Measurements from ENCODE around the gene TEX26.

The TEX26 gene

DNA sequence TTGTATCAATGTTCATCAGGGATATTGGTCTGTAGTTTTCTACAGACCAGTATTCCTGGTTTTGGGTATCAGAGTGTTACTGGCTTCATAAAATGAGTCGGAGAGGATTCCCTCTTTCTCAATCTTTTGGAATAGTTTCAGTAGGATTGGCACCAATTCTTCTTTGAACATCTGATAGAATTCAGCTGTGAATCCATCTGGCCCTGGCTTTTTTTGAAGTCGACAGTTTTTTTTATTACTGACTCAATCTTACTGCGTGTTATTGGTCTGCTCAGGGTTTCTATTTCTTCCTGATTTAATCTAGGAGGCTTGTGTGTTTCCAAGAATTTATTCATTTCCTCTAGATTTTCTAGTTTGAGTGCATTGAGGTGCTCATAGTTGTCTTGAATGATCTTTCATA, 11.4 kb downstream of the TEX26 start:
- no peak overlapping the region for H3K27ac ChIP-seq (ENCODE audit: extremely low read depth, low read depth, low read length)
- H3K4me3 ChIP-seq (ENCODE audit: low read depth, low read length), result no peak overlapping the region
- H3K4me1 ChIP-seq (ENCODE audit: control insufficient read depth, insufficient read depth, low read length), result no peaks in the 10 kb centered on the region
- H3K36me3 ChIP-seq (ENCODE audit: control insufficient read depth in 2 of 2, insufficient read depth in 1 of 2, low read length in 2 of 2), result no peaks in the 10 kb centered on the region
- ChIA-PET CTCF (no interaction called here), POLR2A (no interaction called here)
- no peaks in the 10 kb centered on the region for H3K9me3 ChIP-seq (ENCODE audit: control insufficient read depth, insufficient read depth, low read depth, low read length)
- no peak for TF ChIP-seq ZNF16 (tag by site-specific recombination; IDR thresholded peaks at IDR 0.05; ENCODE audit: low read depth)
- TF ChIP-seq, protein P1, sequence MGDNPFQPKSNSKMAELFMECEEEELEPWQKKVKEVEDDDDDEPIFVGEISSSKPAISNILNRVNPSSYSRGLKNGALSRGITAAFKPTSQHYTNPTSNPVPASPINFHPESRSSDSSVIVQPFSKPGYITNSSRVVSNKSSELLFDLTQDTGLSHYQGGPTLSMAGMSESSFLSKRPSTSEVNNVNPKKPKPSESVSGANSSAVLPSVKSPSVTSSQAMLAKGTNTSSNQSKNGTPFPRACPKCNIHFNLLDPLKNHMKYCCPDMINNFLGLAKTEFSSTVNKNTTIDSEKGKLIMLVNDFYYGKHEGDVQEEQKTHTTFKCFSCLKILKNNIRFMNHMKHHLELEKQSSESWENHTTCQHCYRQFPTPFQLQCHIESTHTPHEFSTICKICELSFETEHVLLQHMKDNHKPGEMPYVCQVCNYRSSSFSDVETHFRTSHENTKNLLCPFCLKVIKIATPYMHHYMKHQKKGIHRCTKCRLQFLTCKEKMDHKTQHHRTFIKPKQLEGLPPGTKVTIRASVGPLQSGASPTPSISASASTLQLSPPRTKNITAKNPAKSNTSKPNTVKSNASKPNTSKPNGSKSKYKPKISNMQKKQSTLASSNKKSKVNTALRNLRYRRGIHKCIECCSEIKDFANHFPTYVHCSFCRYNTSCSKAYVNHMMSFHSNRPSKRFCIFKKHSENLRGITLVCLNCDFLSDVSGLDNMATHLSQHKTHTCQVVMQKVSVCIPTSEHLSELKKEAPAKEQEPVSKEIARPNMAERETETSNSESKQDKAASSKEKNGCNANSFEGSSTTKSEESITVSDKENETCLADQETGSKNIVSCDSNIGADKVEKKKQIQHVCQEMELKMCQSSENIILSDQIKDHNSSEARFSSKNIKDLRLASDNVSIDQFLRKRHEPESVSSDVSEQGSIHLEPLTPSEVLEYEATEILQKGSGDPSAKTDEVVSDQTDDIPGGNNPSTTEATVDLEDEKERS (tag by site-specific recombination; IDR thresholded peaks at IDR 0.05), result no peak
- TF ChIP-seq, protein P2, sequence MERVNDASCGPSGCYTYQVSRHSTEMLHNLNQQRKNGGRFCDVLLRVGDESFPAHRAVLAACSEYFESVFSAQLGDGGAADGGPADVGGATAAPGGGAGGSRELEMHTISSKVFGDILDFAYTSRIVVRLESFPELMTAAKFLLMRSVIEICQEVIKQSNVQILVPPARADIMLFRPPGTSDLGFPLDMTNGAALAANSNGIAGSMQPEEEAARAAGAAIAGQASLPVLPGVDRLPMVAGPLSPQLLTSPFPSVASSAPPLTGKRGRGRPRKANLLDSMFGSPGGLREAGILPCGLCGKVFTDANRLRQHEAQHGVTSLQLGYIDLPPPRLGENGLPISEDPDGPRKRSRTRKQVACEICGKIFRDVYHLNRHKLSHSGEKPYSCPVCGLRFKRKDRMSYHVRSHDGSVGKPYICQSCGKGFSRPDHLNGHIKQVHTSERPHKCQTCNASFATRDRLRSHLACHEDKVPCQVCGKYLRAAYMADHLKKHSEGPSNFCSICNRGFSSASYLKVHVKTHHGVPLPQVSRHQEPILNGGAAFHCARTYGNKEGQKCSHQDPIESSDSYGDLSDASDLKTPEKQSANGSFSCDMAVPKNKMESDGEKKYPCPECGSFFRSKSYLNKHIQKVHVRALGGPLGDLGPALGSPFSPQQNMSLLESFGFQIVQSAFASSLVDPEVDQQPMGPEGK (tag by site-specific recombination; IDR thresholded peaks at IDR 0.05), result no peak
- no peak for TF ChIP-seq ZNF114 (tag by site-specific recombination; IDR thresholded peaks at IDR 0.05)
- no peak for TF ChIP-seq ZNF350 (tag by site-specific recombination; IDR thresholded peaks at IDR 0.05)
- TF ChIP-seq, protein P3, sequence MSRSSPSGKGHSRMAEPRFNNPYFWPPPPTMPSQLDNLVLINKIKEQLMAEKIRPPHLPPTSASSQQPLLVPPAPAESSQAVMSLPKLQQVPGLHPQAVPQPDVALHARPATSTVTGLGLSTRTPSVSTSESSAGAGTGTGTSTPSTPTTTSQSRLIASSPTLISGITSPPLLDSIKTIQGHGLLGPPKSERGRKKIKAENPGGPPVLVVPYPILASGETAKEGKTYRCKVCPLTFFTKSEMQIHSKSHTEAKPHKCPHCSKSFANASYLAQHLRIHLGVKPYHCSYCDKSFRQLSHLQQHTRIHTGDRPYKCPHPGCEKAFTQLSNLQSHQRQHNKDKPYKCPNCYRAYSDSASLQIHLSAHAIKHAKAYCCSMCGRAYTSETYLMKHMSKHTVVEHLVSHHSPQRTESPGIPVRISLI (tag by site-specific recombination; IDR thresholded peaks at IDR 0.05), result no peak
- TF ChIP-seq, protein P4, sequence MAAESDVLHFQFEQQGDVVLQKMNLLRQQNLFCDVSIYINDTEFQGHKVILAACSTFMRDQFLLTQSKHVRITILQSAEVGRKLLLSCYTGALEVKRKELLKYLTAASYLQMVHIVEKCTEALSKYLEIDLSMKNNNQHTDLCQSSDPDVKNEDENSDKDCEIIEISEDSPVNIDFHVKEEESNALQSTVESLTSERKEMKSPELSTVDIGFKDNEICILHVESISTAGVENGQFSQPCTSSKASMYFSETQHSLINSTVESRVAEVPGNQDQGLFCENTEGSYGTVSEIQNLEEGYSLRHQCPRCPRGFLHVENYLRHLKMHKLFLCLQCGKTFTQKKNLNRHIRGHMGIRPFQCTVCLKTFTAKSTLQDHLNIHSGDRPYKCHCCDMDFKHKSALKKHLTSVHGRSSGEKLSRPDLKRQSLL (tag by site-specific recombination; IDR thresholded peaks at IDR 0.05), result no peak
- TF ChIP-seq ZNF10 (tag by site-specific recombination; IDR thresholded peaks at IDR 0.05), result no peak
- TF ChIP-seq, protein P5, sequence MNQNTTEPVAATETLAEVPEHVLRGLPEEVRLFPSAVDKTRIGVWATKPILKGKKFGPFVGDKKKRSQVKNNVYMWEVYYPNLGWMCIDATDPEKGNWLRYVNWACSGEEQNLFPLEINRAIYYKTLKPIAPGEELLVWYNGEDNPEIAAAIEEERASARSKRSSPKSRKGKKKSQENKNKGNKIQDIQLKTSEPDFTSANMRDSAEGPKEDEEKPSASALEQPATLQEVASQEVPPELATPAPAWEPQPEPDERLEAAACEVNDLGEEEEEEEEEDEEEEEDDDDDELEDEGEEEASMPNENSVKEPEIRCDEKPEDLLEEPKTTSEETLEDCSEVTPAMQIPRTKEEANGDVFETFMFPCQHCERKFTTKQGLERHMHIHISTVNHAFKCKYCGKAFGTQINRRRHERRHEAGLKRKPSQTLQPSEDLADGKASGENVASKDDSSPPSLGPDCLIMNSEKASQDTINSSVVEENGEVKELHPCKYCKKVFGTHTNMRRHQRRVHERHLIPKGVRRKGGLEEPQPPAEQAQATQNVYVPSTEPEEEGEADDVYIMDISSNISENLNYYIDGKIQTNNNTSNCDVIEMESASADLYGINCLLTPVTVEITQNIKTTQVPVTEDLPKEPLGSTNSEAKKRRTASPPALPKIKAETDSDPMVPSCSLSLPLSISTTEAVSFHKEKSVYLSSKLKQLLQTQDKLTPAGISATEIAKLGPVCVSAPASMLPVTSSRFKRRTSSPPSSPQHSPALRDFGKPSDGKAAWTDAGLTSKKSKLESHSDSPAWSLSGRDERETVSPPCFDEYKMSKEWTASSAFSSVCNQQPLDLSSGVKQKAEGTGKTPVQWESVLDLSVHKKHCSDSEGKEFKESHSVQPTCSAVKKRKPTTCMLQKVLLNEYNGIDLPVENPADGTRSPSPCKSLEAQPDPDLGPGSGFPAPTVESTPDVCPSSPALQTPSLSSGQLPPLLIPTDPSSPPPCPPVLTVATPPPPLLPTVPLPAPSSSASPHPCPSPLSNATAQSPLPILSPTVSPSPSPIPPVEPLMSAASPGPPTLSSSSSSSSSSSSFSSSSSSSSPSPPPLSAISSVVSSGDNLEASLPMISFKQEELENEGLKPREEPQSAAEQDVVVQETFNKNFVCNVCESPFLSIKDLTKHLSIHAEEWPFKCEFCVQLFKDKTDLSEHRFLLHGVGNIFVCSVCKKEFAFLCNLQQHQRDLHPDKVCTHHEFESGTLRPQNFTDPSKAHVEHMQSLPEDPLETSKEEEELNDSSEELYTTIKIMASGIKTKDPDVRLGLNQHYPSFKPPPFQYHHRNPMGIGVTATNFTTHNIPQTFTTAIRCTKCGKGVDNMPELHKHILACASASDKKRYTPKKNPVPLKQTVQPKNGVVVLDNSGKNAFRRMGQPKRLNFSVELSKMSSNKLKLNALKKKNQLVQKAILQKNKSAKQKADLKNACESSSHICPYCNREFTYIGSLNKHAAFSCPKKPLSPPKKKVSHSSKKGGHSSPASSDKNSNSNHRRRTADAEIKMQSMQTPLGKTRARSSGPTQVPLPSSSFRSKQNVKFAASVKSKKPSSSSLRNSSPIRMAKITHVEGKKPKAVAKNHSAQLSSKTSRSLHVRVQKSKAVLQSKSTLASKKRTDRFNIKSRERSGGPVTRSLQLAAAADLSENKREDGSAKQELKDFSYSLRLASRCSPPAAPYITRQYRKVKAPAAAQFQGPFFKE (tag by site-specific recombination; IDR thresholded peaks at IDR 0.05; ENCODE audit: borderline replicate concordance), result no peak
- TF ChIP-seq ZNF623 (tag by site-specific recombination; IDR thresholded peaks at IDR 0.05), result no peak
- no peak for TF ChIP-seq ZNF132 (tag by site-specific recombination; IDR thresholded peaks at IDR 0.05; ENCODE audit: borderline replicate concordance)
- no peak for TF ChIP-seq ZNF660 (tag by site-specific recombination; IDR thresholded peaks at IDR 0.05)
